H1 (cell line): Measurements from ENCODE around the gene VTI1B. TPM values are rescaled to one million over a fixed set of nuclear protein-coding genes. Genes with fewer than 3 reads are reported as not detected.

Experiments used
- CTCF ChIA-PET: fragments of 300-600 bp; sonication (Branson Sonifier 250); formaldehyde crosslinking; loops from one replicate; lab custom pipeline; 2021; ENCODE audit not compliant: partially characterized antibody; lab: Charles Lee
- POLR2A ChIA-PET: fragments of 300-600 bp; sonication (Branson Sonifier 250); formaldehyde crosslinking; loops from one replicate; lab custom pipeline; 2021; ENCODE audit warnings: inconsistent platforms; ENCODE audit not compliant: partially characterized antibody; lab: Charles Lee
- DNase-seq, 2 experiments: peaks; one replicate each; pipeline versions ENCODE4 v3.0.0 to v3.0.0-alpha.2; 2010 to 2022; ENCODE audit warnings: low spot score in 2 of 2, low read depth in 1 of 2, mixed read lengths in 1 of 2
- FAIRE-seq: peaks from 2 replicates; lab custom pipeline; 2011; peaks lifted over from hg19 to GRCh38; lab: Jason Lieb, UNC
- H2AFZ ChIP-seq: 2 replicates; pipeline ENCODE4 v1.8.1; 2012; ENCODE audit warnings: low read length, inconsistent platforms
- H2AK5ac ChIP-seq: 2 replicates; pipeline ENCODE4 v1.6.1; 2013; ENCODE audit warnings: low read depth, low read length
- H2BK120ac ChIP-seq: replicated peaks from 2 replicates; pipeline ENCODE3; 2013; ENCODE audit warnings: low read depth, low read length, inconsistent platforms
- H2BK12ac ChIP-seq: 2 replicates; pipeline ENCODE4 v1.6.1; 2013; ENCODE audit warnings: low read depth, low read length
- H2BK15ac ChIP-seq: 2 replicates; pipeline ENCODE4 v1.6.1; 2013; ENCODE audit warnings: low read length
- H2BK20ac ChIP-seq: 2 replicates; pipeline ENCODE4 v1.6.1; 2013; ENCODE audit warnings: low read length
- H2BK5ac ChIP-seq: 2 replicates; pipeline ENCODE4 v1.6.1; 2013; ENCODE audit warnings: low read depth, low read length
- H3K14ac ChIP-seq: 2 replicates; pipeline ENCODE4 v1.6.1; 2013; ENCODE audit warnings: inconsistent platforms; ENCODE audit not compliant: insufficient read length
- H3K18ac ChIP-seq: 2 replicates; pipeline ENCODE4 v1.6.1; 2013; ENCODE audit warnings: low read length; ENCODE audit errors: extremely low read depth
- H3K23ac ChIP-seq: 2 replicates; pipeline ENCODE4 v1.6.1; 2013; ENCODE audit warnings: inconsistent platforms; ENCODE audit not compliant: insufficient read length
- H3K23me2 ChIP-seq: 2 replicates; pipeline ENCODE4 v1.6.1; 2013; ENCODE audit warnings: low read depth, low read length
- H3K27ac ChIP-seq: 2 replicates; pipeline ENCODE4 v1.6.1; 2011; ENCODE audit warnings: low read depth, low read length, inconsistent platforms
- H3K27me3 ChIP-seq, 4 experiments: replicated peaks in 1 of 4; 1 replicate in 1 of 4; 2 replicates in 3 of 4; pipeline versions ENCODE4 v1.6.1 to v1.8.1; 2011 to 2013; ENCODE audit warnings: low read length in 3 of 4, mild to moderate bottlenecking in 3 of 4, inconsistent platforms in 2 of 4, mixed read lengths in 2 of 4, moderate library complexity in 1 of 4; ENCODE audit not compliant: control insufficient read depth in 3 of 4, insufficient read depth in 3 of 4; ENCODE audit errors: extremely low read depth in 1 of 4
- H3K36me3 ChIP-seq, 4 experiments: 2 replicates each; pipeline versions ENCODE4 v1.6.1 to v1.8.1; 2011 to 2013; ENCODE audit warnings: mild to moderate bottlenecking in 4 of 4, low read length in 3 of 4, moderate library complexity in 2 of 4, control low read depth in 1 of 4, inconsistent platforms in 1 of 4; ENCODE audit not compliant: insufficient read depth in 4 of 4, control insufficient read depth in 2 of 4
- H3K4ac ChIP-seq: replicated peaks from 2 replicates; pipeline ENCODE3; 2013; ENCODE audit warnings: low read length, low read depth, mixed read lengths, inconsistent platforms; ENCODE audit not compliant: insufficient read length
- H3K4me1 ChIP-seq, 4 experiments: replicated peaks in 1 of 4; 1 replicate in 1 of 4; 2 replicates in 3 of 4; pipeline versions ENCODE4 v1.6.1 to v1.8.1; 2011 to 2013; ENCODE audit warnings: low read length in 3 of 4, inconsistent platforms in 2 of 4, mixed read lengths in 1 of 4; ENCODE audit not compliant: insufficient read depth in 4 of 4, control insufficient read depth in 3 of 4
- H3K4me2 ChIP-seq, 2 experiments: 2 replicates each; pipeline versions ENCODE4 v1.6.1 to v1.8.1; 2011 to 2013; ENCODE audit warnings: low read depth in 2 of 2, low read length in 2 of 2, control low read depth in 1 of 2, inconsistent platforms in 1 of 2, mild to moderate bottlenecking in 1 of 2; ENCODE audit not compliant: insufficient read depth in 1 of 2
- H3K4me3 ChIP-seq, 4 experiments: fragments of 200-600, 300-600 bp in 1 of 4; sonication (generic), shearing (Covaris generic), sonication (Bioruptor Twin) in 1 of 4; 2 replicates each; pipeline versions ENCODE4 v1.5.1 to v1.8.1; 2011 to 2016; ENCODE audit warnings: low read length in 4 of 4, low read depth in 3 of 4, control low read depth in 2 of 4, inconsistent platforms in 2 of 4, mild to moderate bottlenecking in 2 of 4, mixed read lengths in 1 of 4, moderate library complexity in 1 of 4; ENCODE audit not compliant: insufficient read depth in 2 of 4; ENCODE audit errors: extremely low read depth in 1 of 4
- H3K56ac ChIP-seq: replicated peaks from 2 replicates; pipeline ENCODE3; 2013; ENCODE audit warnings: low read depth, mild to moderate bottlenecking, mixed read lengths, low read length, inconsistent platforms; ENCODE audit not compliant: insufficient read length
- H3K79me1 ChIP-seq: 2 replicates; pipeline ENCODE4 v1.6.1; 2013; ENCODE audit warnings: low read depth, low read length, control low read depth
- H3K79me2 ChIP-seq, 2 experiments: 2 replicates each; pipeline versions ENCODE4 v1.6.1 to v1.8.1; 2012 to 2013; ENCODE audit warnings: low read length in 2 of 2, mild to moderate bottlenecking in 2 of 2, inconsistent platforms in 1 of 2; ENCODE audit not compliant: insufficient read depth in 2 of 2, control insufficient read depth in 1 of 2
- H3K9ac ChIP-seq, 4 experiments: replicated peaks in 1 of 4; 1 replicate in 1 of 4; 2 replicates in 3 of 4; pipeline versions ENCODE4 v1.6.1 to v1.8.1; 2011 to 2013; ENCODE audit warnings: low read depth in 3 of 4, low read length in 3 of 4, control low read depth in 2 of 4, mild to moderate bottlenecking in 2 of 4, moderate library complexity in 2 of 4, inconsistent platforms in 1 of 4; ENCODE audit errors: extremely low read depth in 1 of 4
- H3K9me3 ChIP-seq, 2 experiments: 2 replicates each; pipeline versions ENCODE4 v1.6.1 to v1.8.1; 2012 to 2013; ENCODE audit warnings: mild to moderate bottlenecking in 2 of 2, moderate library complexity in 2 of 2, control low read depth in 1 of 2, inconsistent platforms in 1 of 2, low read depth in 1 of 2, low read length in 1 of 2, mixed read lengths in 1 of 2; ENCODE audit not compliant: insufficient read depth in 2 of 2
- H4K20me1 ChIP-seq, 2 experiments: replicated peaks in 1 of 2; 2 replicates each; pipeline versions ENCODE3 to v1.8.1; 2011 to 2013; ENCODE audit warnings: inconsistent platforms in 2 of 2, low read length in 2 of 2, mild to moderate bottlenecking in 1 of 2; ENCODE audit not compliant: insufficient read depth in 2 of 2, control insufficient read depth in 1 of 2
- H4K5ac ChIP-seq: 2 replicates; pipeline ENCODE4 v1.6.1; 2013; ENCODE audit warnings: low read length, low read depth, mixed read lengths, inconsistent platforms; ENCODE audit not compliant: insufficient read length
- H4K8ac ChIP-seq: 2 replicates; pipeline ENCODE4 v1.8.0; 2013; ENCODE audit warnings: mild to moderate bottlenecking, moderate library complexity, low read length, inconsistent platforms; ENCODE audit not compliant: insufficient read depth; ENCODE audit errors: extremely low read depth
- H4K91ac ChIP-seq: replicated peaks from 2 replicates; pipeline ENCODE3; 2013; ENCODE audit warnings: low read length, mixed read lengths, inconsistent platforms; ENCODE audit not compliant: insufficient read length
- CTBP2 ChIP-seq: IDR thresholded peaks from 2 replicates; pipeline ENCODE4 v1.7.0; 2011; ENCODE audit warnings: borderline replicate concordance, mild to moderate bottlenecking, moderate library complexity, mixed read lengths, low read length; ENCODE audit not compliant: insufficient read depth, insufficient read length
- E2F6 ChIP-seq: IDR thresholded peaks from 2 replicates; pipeline ENCODE4 v1.6.1; 2012; ENCODE audit warnings: inconsistent platforms
- GTF2F1 ChIP-seq: IDR thresholded peaks from 2 replicates; pipeline ENCODE4 v1.6.1; 2012; ENCODE audit warnings: low read depth, low read length, improper control_type of control experiment, borderline replicate concordance
- HDAC2 ChIP-seq, 2 experiments: fragments of 300-600 bp in 1 of 2; sonication (generic) in 1 of 2; IDR thresholded peaks; 2 replicates each; pipeline ENCODE4 v1.6.1; 2011 to 2012; ENCODE audit warnings: low read depth in 2 of 2, low read length in 2 of 2, mild to moderate bottlenecking in 2 of 2, moderate library complexity in 2 of 2, borderline replicate concordance in 1 of 2, inconsistent platforms in 1 of 2
- POLR2A ChIP-seq, 2 experiments: IDR thresholded peaks; 1 replicate in 1 of 2; 2 replicates in 1 of 2; pipeline ENCODE4 v1.6.1; 2011; ENCODE audit warnings: low read depth in 2 of 2, low read length in 2 of 2, mild to moderate bottlenecking in 2 of 2; ENCODE audit errors: control extremely low read depth in 1 of 2
- SAP30 ChIP-seq: fragments of 300-600 bp; sonication (generic); IDR thresholded peaks from 2 replicates; pipeline ENCODE4 v1.7.1; 2012; ENCODE audit warnings: low read length, moderate library complexity, mild to moderate bottlenecking, inconsistent platforms; ENCODE audit not compliant: insufficient read depth, insufficient replicate concordance
- SP4 ChIP-seq: IDR thresholded peaks from 2 replicates; pipeline ENCODE4 v1.6.1; 2012; ENCODE audit warnings: low read length, inconsistent platforms
- TAF7 ChIP-seq: optimal IDR thresholded peaks from 2 replicates; pipeline ENCODE3; 2011; ENCODE audit warnings: low read depth, mild to moderate bottlenecking, inconsistent platforms, low read length, moderate library complexity, borderline replicate concordance
- USF2 ChIP-seq: IDR thresholded peaks from 2 replicates; pipeline ENCODE4 v1.6.1; 2011; ENCODE audit warnings: low read length, improper control_type of control experiment
- YY1 ChIP-seq: IDR thresholded peaks from 2 replicates; pipeline ENCODE4 v1.6.1; 2011; ENCODE audit warnings: low read depth, mild to moderate bottlenecking, low read length
- WGBS, 2 experiments: shearing (Covaris generic) in 1 of 2; methylation state at CpG; one replicate each; pipeline versions ENCODE4 v1.1.6 to v1.1.7; 2013 to 2015; ENCODE audit warnings: low lambda C conversion rate in 2 of 2, mixed read lengths in 2 of 2, inconsistent platforms in 1 of 2, low coverage in 1 of 2, missing lambda C conversion rate in 1 of 2; ENCODE audit not compliant: insufficient replicate concordance in 2 of 2, insufficient coverage in 1 of 2, insufficient read length in 1 of 2; ENCODE audit errors: extremely low coverage in 1 of 2, missing lambda C conversion rate in 1 of 2; 5-methylcytosine and 5-hydroxymethylcytosine counted together
- polyA plus RNA-seq, 7 experiments: library from polyadenylated mRNA; depleted of rRNA in 3 of 7; stranded (reverse) in 5 of 7; unstranded in 2 of 7; fragments of >200 nt in 5 of 7; fragments of 200-250 nt in 2 of 7; gene quantifications; 1 replicate in 5 of 7; 2 replicates in 1 of 7; 4 replicates in 1 of 7; pipeline versions ENCODE4 v1.2.1 to v1.2.3, GENCODE V29; 2011 to 2013; ENCODE audit warnings: missing spikeins in 2 of 7, mixed read lengths in 2 of 7
- total RNA-seq: library from RNA; stranded (reverse); fragmentation: NEBNext Ultra II Directional; extraction: Animal tissue kit (Norgen Biotek cat#: 25700); gene quantifications from 2 replicates; pipeline ENCODE4 v1.2.1, GENCODE V29; 2021

VTI1B gene
- total and polyA plus RNA-seq, 2 of the 8 experiments (the other 6 are each of a cell fraction or from before 2014, with no cell fraction given): 28.1 to 98.7 TPM

- no peak for FAIRE-seq
- H3K4me2 ChIP-seq: peak overlapping the region; percentile 17 to 28; a peak in 2 of 4 replicates
- no peak for TF ChIP-seq SAP30
- no peak for TF ChIP-seq GTF2F1
- no peak for TF ChIP-seq HDAC2 (IDR thresholded peaks at IDR 0.05; ENCODE audit: borderline replicate concordance in 1 of 2, low read depth in 2 of 2, low read length in 2 of 2)
- no peak for TF ChIP-seq SP4
- TF ChIP-seq USF2: no peak
- no peak for TF ChIP-seq POLR2A (IDR thresholded peaks at IDR 0.05; ENCODE audit: control extremely low read depth in 1 of 2, low read depth in 2 of 2, low read length in 2 of 2)
- TF ChIP-seq E2F6: no peak
- TF ChIP-seq CTBP2: no peak
- TF ChIP-seq TAF7: no peak
- TF ChIP-seq YY1: no peak
Observed at GRCh38 chr14:67609642-67610310, 64.7 kb downstream of the VTI1B start.

More at GRCh38 chr14:67609642-67610310, 64.7 kb downstream of the VTI1B start:
- no peak overlapping the region for H2BK15ac ChIP-seq
- no peak for DNase-seq
- no peaks in the 10 kb centered on the region for H4K20me1 ChIP-seq
- no peak overlapping the region; a peak in 1 of 8 replicates for H3K4me3 ChIP-seq
- H3K18ac ChIP-seq: no peak overlapping the region
- no peak overlapping the region for H3K27ac ChIP-seq
- H3K9me3 ChIP-seq: no peaks in the 10 kb centered on the region
- H3K56ac ChIP-seq: no peak overlapping the region
- no peak overlapping the region for H3K9ac ChIP-seq
- peak overlapping the region; percentile 32 for H3K4ac ChIP-seq
- H2AFZ ChIP-seq: no peak overlapping the region
- H3K27me3 ChIP-seq: peaks cover 18 to 80% (median 60%) of the 10 kb centered on the region in 4 experiments
- WGBS, 2 experiments: 61% methylated on average over 10 of the region's 10 CpGs; no CpG with 5 or more reads in 1 of the 2 experiments
- no peak overlapping the region for H2BK5ac ChIP-seq
- H3K14ac ChIP-seq: no peak overlapping the region
- H3K79me2 ChIP-seq: no peaks in the 10 kb centered on the region
- H3K79me1 ChIP-seq: no peaks in the 10 kb centered on the region
- H4K5ac ChIP-seq: no peak overlapping the region
- no peak overlapping the region for H4K91ac ChIP-seq
- ChIA-PET POLR2A (interaction anchor here (2.8 kb wide), 1 partner anchor 9 kb away, joined by 8 read pairs; the partner anchor contains the start of gene PIGH), CTCF (interaction anchor here (1.1 to 3.5 kb wide), 10 partner anchors 9 to 183 kb away, joined by 3 to 19 read pairs (median 4); partner anchors contain the start of genes ARG2 and PIGH)
- no peak overlapping the region for H3K23ac ChIP-seq
- no peak overlapping the region for H2AK5ac ChIP-seq
- no peak overlapping the region for H2BK120ac ChIP-seq
- no peak overlapping the region for H2BK20ac ChIP-seq
- H3K4me1 ChIP-seq: peaks cover 0 to 8% (median 2%) of the 10 kb centered on the region in 4 experiments; a peak in 4 of 7 replicates
- H3K23me2 ChIP-seq: no peaks in the 10 kb centered on the region
- no peak overlapping the region for H4K8ac ChIP-seq
- H2BK12ac ChIP-seq: no peak overlapping the region
- no peaks in the 10 kb centered on the region for H3K36me3 ChIP-seq
